PC-9 (cell line): ENCODE results near the gene SDHAF2. TPM values are rescaled to one million over a fixed set of nuclear protein-coding genes. Genes with fewer than 3 reads are reported as not detected.

Experiments used
- BruUV-seq: library from RNA; stranded (reverse); fragments of 400-500 nt; replicated peaks from 2 replicates; lab custom pipeline; 2021; lab: Mats Ljungman, UMichigan
- CTCF ChIA-PET: fragments of 300-600 bp; sonication (Branson Sonifier 250); formaldehyde crosslinking; loops from one replicate; lab custom pipeline; 2022; ENCODE audit warnings: antibody characterized with exemption; lab: Charles Lee
- POLR2A ChIA-PET: fragments of 300-600 bp; sonication (Branson Sonifier 250); formaldehyde crosslinking; loops from one replicate; lab custom pipeline; 2022; ENCODE audit warnings: antibody characterized with exemption; ENCODE audit not compliant: unreplicated experiment; lab: Charles Lee
- DNase-seq, 2 experiments: peaks; one replicate each; pipeline versions ENCODE4 v3.0.0 to v3.0.0-alpha.2; 2015 to 2022; ENCODE audit warnings: mixed read lengths in 1 of 2
- H2AFZ ChIP-seq: fragments of 200-600 bp; sonication (generic); 2 replicates; pipeline ENCODE4 v1.8.1; 2017; ENCODE audit warnings: antibody characterized with exemption
- H3F3A ChIP-seq: fragments of 200-600 bp; sonication (generic); 2 replicates; pipeline ENCODE4 v1.8.1; 2017; ENCODE audit warnings: antibody characterized with exemption, mild to moderate bottlenecking, low read depth; ENCODE audit not compliant: insufficient read depth
- H3K27ac ChIP-seq: fragments of 200-600 bp; sonication (generic); 2 replicates; pipeline ENCODE4 v1.6.1; 2016; ENCODE audit warnings: mixed run types
- H3K27me3 ChIP-seq: fragments of 200-600 bp; sonication (generic); 2 replicates; pipeline ENCODE4 v1.6.1; 2016; ENCODE audit warnings: low read depth, mixed run types; ENCODE audit not compliant: insufficient read depth
- H3K36me3 ChIP-seq: fragments of 200-600 bp; sonication (generic); 2 replicates; pipeline ENCODE4 v1.6.1; 2016; ENCODE audit warnings: low read depth, mixed run types
- H3K4me1 ChIP-seq: fragments of 200-600 bp; sonication (generic); replicated peaks from 2 replicates; pipeline ENCODE4 v1.6.1; 2016; ENCODE audit warnings: mixed run types; ENCODE audit not compliant: insufficient read depth
- H3K4me2 ChIP-seq: fragments of 200-600 bp; sonication (generic); 2 replicates; pipeline ENCODE4 v1.6.1; 2017; ENCODE audit warnings: mixed run types
- H3K4me3 ChIP-seq: fragments of 200-600 bp; sonication (generic); 2 replicates; pipeline ENCODE4 v1.6.1; 2016; ENCODE audit warnings: mixed run types
- H3K79me2 ChIP-seq: fragments of 200-600 bp; sonication (generic); 2 replicates; pipeline ENCODE4 v1.6.1; 2017; ENCODE audit warnings: low read depth, mixed run types
- H3K9me2 ChIP-seq: fragments of 200-600 bp; sonication (generic); 2 replicates; pipeline ENCODE4 v1.8.1; 2017; ENCODE audit warnings: mild to moderate bottlenecking; ENCODE audit not compliant: insufficient read depth
- H3K9me3 ChIP-seq: fragments of 200-600 bp; sonication (generic); 2 replicates; pipeline ENCODE4 v1.8.1; 2016; ENCODE audit warnings: low read depth; ENCODE audit not compliant: insufficient read depth
- H4K20me1 ChIP-seq: fragments of 200-600 bp; sonication (generic); 2 replicates; pipeline ENCODE4 v1.8.1; 2017; ENCODE audit not compliant: insufficient read depth
- CTCF ChIP-seq: fragments of 200-600 bp; sonication (generic); conservative IDR thresholded peaks from 2 replicates; pipeline ENCODE4 v1.6.1; 2017; ENCODE audit warnings: mixed run types, antibody characterized with exemption, mild to moderate bottlenecking, moderate library complexity
- EZH2 ChIP-seq: fragments of 200-600 bp; sonication (generic); IDR thresholded peaks from 2 replicates; pipeline ENCODE4 v1.8.0; 2017; ENCODE audit warnings: antibody characterized with exemption, low read depth
- intact Hi-C: fragments of 100-400 bp; cut with micrococcal nuclease; formaldehyde crosslinking; loops from one replicate; pipeline ENCODE4 v1.10.0; 2022; ENCODE audit not compliant: unreplicated experiment
- total RNA-seq: library from RNA; stranded (reverse); gene quantifications from 2 replicates; pipeline ENCODE4 v1.2.3, GENCODE V29; 2021

Gene SDHAF2
- total RNA-seq, 1 experiment from 2014 or later: 38.3 TPM

- H3K27ac ChIP-seq: no peak overlapping the region
- POLR2A ChIA-PET: interaction anchor here (0.6 kb wide), 1 partner anchor 62 kb away, joined by 3 read pairs; no protein-coding TSS in a partner anchor
- no TSS peak for BruUV-seq
Measured at GRCh38 chr11:61494381-61494961, 64.5 kb downstream of the SDHAF2 start.

DNA sequence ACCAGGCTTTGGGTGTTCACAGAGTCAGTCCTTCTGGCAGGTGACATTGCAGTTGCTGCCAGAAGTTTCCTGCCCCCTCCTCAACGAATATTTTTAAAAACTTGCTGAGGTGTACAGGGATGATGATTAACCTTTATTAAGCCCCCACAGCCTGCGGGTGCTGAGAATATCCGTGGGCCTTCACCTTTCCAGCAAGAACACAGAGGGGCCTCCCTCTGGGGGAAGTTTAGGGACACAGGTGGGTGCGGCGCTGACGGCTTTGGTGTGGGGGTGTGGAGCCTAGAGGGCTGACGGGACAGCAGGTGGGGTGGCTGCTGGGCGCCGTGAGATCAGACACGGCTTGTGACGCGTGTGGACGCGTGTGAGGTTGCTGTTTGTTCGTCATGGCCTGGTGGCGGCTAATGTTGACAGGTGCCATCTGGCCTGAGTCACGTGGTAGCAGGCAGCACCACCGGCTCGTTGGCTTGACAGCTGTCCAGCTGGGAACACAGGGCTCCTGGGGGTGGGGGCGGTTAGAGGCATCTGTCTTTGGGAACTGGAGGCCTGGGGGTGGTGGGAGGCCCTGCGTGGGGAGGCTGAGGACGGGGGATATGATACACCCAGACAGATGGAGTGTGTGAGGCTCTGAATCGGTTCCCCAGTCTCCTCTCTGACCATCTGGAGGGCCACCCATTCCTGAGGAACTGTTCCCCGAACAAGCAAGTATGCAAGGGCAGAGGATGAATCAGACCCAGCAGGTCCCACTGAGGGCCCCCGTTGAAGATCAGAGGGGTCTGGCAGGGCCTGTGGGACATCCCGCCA lies 66.1 kb downstream of the SDHAF2 start:
- H3K79me2 ChIP-seq: no peaks in the 10 kb centered on the region
- H4K20me1 ChIP-seq: no peaks in the 10 kb centered on the region
- H3K4me3 ChIP-seq: no peak overlapping the region
- no peak for DNase-seq
- no peaks in the 10 kb centered on the region for H3K9me2 ChIP-seq
- H2AFZ ChIP-seq: no peak overlapping the region
- intact Hi-C loops: no loop called here
- no peaks in the 10 kb centered on the region; the same call in 1 of the 2 replicates for H3F3A ChIP-seq
- no peaks in the 10 kb centered on the region for H3K27me3 ChIP-seq
- POLR2A ChIA-PET: no interaction called here
- no peaks in the 10 kb centered on the region for H3K4me1 ChIP-seq
- BruUV-seq: no TSS peak
- CTCF ChIA-PET: interaction anchor here (0.6 kb wide), 1 partner anchor 214 kb away, joined by 4 read pairs; no protein-coding TSS in a partner anchor
- no peaks in the 10 kb centered on the region for H3K36me3 ChIP-seq
- no peak overlapping the region for H3K4me2 ChIP-seq
- no peak overlapping the region for H3K27ac ChIP-seq
- TF ChIP-seq CTCF: no peak
- no peak for TF ChIP-seq EZH2
- H3K9me3 ChIP-seq: no peaks in the 10 kb centered on the region

More at GRCh38 chr11:61494381-61494961, 64.5 kb downstream of the SDHAF2 start:
- Histone ChIP-seq H3K4me3 (no peak overlapping the region), H3K9me3 (no peaks in the 10 kb centered on the region), H3K27me3 (no peaks in the 10 kb centered on the region), H2AFZ (no peak overlapping the region), H3K36me3 (no peaks in the 10 kb centered on the region), H3F3A (peaks cover 9% of the 10 kb centered on the region), H3K9me2 (no peaks in the 10 kb centered on the region), H3K4me1 (peaks cover 13% of the 10 kb centered on the region), H3K4me2 (no peak overlapping the region), H3K79me2 (no peaks in the 10 kb centered on the region), H4K20me1 (no peaks in the 10 kb centered on the region)
- no peak for DNase-seq
- no peak for TF ChIP-seq EZH2
- TF ChIP-seq CTCF: no peak
- CTCF ChIA-PET: no interaction called here
- intact Hi-C loops: no loop called here

Other genes with a start within 250 kb of the SDHAF2 start
- not detected in 2 replicates for gene PGA3, start 226.6 kb upstream of the SDHAF2 start, total RNA-seq
- gene PGA4, start 207.8 kb upstream of the SDHAF2 start, total RNA-seq: not detected in 2 replicates
- not detected in 2 replicates for gene PGA5, start 188.9 kb upstream of the SDHAF2 start, total RNA-seq
- gene VWCE, start 134.8 kb upstream of the SDHAF2 start, total RNA-seq: 0.41 and 1.4 TPM in 2 replicates
- gene DDB1, start 97.0 kb upstream of the SDHAF2 start, total RNA-seq: 302 and 305 TPM in 2 replicates
- 168 and 258 TPM in 2 replicates for gene TKFC, start 96.9 kb upstream of the SDHAF2 start, total RNA-seq
- gene CYB561A3, start 68.2 kb upstream of the SDHAF2 start, total RNA-seq: 96.9 and 120 TPM in 2 replicates
- 32.5 and 46.1 TPM in 2 replicates for gene TMEM138, start 67.8 kb upstream of the SDHAF2 start, total RNA-seq
- 17.6 and 21.1 TPM in 2 replicates for gene TMEM216, start 37.5 kb upstream of the SDHAF2 start, total RNA-seq
- gene CPSF7, start 149 bp upstream of the SDHAF2 start, total RNA-seq: 82.7 and 87.0 TPM in 2 replicates
- gene LRRC10B, start 78.6 kb downstream of the SDHAF2 start, total RNA-seq: 1.0 and 1.1 TPM in 2 replicates
- 4.0 and 8.9 TPM in 2 replicates for gene SYT7, start 151.0 kb downstream of the SDHAF2 start, total RNA-seq